GDM1 (cell line): ENCODE measurements around the gene TMEM134.

Experiments
- DNase-seq: peaks from one replicate; lab custom pipeline; 2025; lab: John Stamatoyannopoulos, UW

Gene TMEM134

DNA sequence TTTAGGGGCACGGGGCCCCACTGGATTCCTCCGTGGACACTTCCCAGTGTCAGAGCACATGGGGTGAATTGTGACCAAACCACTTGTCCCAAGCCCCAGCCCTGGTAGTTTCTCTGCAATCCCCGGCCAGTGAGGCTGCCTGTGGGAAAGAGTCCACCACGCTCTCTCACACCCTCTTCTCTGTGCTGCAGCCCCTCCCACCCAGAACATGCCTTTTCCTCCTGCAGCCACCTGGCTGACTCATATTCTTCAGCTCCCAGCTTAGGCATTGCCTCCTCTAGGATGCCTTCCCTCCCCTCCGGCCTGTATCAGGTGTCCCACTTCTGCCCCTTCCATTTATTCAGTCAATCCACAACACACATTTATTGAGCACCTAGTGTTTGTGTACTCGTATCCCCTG, 46.2 kb downstream of the TMEM134 start:
- no peak for DNase-seq

DNA sequence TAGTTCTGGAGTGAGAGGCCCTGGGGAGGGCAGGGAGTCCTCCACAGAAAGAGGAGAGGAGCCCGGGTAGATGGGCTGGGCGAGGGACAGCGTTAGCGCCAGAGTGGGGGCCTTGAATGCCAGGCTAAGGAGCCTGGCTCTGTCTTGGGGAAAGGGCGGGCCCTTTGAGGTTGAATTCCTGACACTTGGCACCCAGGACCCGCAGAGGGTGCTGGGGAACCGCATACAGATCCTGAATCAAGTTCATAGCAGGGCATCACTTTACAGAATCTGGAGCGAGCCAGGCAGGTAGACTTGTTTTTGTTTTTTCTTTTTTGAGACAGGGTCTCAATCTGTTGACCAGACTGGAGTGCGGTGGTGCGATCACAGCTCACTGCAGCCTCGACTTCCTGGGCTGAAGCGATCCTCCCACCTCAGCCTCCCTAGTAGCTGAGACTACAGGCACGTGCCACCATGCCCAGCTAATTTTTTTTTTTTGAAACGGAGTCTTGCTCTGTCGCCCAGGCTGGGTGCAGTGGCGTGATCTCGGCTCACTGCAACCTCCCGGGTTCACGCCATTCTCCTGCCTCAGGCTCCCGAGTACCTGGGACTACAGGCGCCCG, 47.5 kb downstream of the TMEM134 start:
- DNase-seq = no peak

DNA sequence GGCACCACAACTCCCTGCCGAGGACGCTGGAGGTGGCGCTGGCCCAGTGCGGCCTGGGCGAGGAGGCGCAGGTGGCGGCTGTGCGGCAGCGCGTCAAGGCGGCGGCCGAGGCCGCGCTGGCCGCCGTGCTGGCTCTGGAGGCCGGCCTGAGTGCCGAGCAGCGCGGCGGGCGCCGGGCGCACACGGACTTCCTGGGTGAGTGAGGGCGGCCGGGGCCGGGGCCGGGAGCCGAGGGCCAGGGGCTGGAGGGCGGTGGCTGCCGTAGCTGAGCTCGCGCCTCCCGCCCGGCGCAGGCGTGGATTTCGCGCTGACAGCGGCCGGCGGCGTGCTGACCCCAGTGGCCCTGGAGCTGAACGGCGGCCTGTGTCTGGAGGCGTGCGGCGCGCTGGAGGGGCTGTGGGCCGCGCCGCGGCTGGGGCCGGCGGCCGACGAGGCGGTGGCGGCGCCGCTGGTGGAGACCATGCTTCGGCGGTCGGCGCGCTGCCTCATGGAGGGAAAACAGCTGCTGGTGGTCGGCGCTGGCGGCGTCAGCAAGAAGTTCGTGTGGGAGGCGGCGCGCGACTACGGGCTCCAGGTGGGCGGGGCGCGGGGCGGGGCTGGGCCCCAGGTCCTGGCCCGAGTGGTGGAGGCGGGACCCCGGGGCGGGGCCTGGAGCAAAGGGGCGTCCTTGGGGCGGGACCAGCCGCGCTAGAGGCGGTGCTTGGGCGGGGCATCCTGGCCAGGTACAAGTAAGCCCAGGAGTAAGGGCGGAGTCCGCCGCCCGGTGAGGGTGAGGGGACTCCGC, 48.2 kb downstream of the TMEM134 start:
- peak; percentile 89 for DNase-seq

DNA sequence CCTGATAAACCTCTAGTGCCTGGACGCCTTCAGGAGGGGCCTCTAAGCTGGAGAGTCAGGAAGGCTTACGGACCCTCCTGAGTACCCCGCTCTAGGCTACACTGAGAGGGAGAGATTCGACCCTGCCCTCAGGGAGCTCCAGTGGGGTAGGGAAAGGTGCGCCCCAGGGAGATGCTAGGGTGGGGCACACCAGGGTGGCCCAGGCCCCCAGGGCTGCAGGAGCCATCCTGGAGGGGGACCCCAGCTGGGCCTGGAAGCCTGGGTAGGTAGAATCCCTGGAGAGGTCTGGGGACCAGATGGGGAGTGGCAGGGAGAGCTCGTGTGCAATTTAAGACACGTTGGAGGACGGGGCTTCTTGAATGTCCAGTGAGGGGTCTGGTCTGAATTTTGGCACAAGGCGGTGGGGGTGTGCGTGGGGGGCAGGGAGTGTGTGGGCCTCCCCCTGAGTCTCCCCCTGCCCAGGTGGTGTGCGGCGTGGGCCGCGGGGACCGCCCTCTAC, 48.9 kb downstream of the TMEM134 start:
- no peak for DNase-seq

- no peak for DNase-seq
Observed at GRCh38 chr11:67419325-67420049, 49.6 kb downstream of the TMEM134 start.

GRCh38 chr11:67418476-67419281, 50.4 kb downstream of the TMEM134 start:
- DNase-seq = no peak

- DNase-seq = no peak
Observed at GRCh38 chr11:67417425-67417824, 51.6 kb downstream of the TMEM134 start.

DNA sequence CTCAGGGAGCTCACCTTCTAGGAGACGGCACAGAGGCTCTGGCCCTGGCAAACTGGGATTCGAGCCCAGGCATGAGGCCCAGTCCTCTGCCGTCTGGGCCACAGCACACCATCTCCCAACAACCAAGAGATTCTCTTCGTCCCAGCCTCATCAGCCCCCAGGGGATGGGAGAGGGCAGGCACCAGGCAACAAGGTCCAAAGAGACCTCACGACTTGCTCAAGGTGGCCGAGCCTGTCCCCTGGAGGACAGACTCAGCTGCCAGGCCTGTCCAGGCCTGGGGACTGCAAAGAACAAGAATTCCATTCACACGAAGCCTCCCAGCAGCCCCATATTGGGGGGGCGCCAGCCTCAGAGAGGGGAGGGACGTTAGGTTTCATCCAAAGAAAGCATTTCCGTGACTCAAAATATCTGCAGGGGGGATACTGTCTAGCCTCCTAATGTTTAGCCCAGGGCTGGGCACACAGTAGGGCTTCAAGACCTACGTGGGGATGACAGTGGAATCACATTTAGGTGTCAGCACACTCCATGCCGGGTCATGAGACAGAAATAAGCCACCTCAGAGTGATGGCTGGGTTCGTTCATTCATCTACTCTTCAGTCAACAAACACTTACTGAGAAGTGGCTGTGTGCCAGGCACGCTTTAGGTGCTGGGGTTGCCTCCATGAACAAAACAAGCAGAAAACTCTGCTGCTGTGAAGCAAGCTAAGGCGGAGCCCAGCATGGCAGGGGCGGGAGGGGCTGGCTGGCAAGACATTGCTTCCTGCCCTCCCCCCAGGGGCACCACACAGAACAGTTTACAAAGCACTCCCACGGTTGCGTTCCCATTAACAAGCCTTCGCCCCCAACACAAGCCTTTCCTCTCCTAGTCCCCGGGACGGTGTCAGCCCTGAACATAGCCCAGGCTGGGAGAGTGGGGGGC, 52.4 kb downstream of the TMEM134 start:
- DNase-seq = peak; percentile 21

DNA sequence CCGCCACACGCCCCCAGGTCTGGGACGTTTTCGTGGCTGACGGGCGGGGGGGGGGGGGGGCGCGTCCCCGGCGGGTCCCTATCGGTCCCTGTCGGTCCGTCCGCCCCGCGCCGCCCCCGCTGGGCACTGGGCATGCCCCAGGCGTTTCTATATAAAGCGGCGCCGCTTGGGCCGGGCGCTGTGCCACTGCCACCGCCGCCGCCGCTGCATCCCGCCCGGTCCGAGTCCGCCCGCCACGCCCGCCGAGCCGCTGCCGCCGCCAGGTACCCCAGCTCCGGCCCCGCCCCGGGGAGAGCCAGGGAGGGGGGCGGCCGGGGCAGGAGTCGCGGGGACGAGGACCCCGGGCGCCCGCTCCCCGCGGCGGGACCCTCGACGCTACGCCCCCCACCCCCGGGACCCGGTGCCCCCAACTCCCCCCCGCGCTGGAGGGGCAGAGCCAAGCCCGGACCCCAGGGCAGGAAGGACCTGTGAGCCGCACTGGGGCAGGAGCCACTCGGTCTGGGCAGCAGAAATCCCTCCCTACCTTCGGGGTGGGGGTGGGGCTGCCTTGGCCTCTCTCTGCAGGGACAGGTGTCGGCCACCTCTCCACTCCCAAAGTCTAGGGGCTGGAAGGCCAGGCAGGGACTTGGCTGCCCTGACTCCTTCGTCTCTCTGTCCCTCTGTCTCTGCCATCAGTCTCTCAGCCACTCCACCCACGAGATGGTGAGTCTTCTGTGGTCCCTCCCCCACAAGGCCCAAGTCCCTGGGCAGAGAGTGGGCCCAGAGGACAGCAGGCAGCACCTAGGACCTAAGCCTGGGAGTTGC, 53.3 kb downstream of the TMEM134 start, which contains the start of gene CARNS1:
Gene CARNS1, plus strand, starts transcription at position 178 of the 804 bp plus-strand sequence. Its CDS starts 522 bp downstream, at position 700.
- DNase-seq = no peak

GRCh38 chr11:67413266-67413849, 55.7 kb downstream of the TMEM134 start:
- no peak for DNase-seq

GRCh38 chr11:67412495-67413179, 56.4 kb downstream of the TMEM134 start:
- no peak for DNase-seq

GRCh38 chr11:67411785-67412152, 57.3 kb downstream of the TMEM134 start:
- no peak for DNase-seq
